ENCODE results near the gene PLCXD1.
"Not testable (repeated sequence)": the region's sequence is repeated elsewhere in the genome, so short reads cannot be mapped to it uniquely, and the experiment has no call there.

PLCXD1 gene

GRCh38 chrX:281166-281999 is at the start of gene PLCXD1:
Gene PLCXD1, plus strand, starts transcription at chrX:281381. Its CDS starts 2,807 bp downstream, at chrX:284188.
- Mint-ChIP-seq H3K27ac (peak within 1 kb of the TSS; percentile 98 to 99 (median 98)), H3K9me3 (no peaks in the 10 kb centered on the region), H3K4me1 (peaks cover 20% of the 10 kb centered on the region), H3K4me3 (peak within 1 kb of the TSS; percentile 86 to 92 (median 89)), H3K36me3 (ENCODE audit: low read depth) (peaks cover 22% of the 10 kb centered on the region), H3K27me3 (ENCODE audit: low read depth) (peaks cover 17% of the 10 kb centered on the region)
- no peak for TF ChIP-seq CTCF (IDR thresholded peaks at IDR 0.05; ENCODE audit: unreplicated experiment in 3 of 3)

- not testable (repeated sequence) for H3K4me3 Mint-ChIP-seq
These were observed 49.4 kb upstream of the PLCXD1 start for GRCh38 chrX:231637-232277.

DNA sequence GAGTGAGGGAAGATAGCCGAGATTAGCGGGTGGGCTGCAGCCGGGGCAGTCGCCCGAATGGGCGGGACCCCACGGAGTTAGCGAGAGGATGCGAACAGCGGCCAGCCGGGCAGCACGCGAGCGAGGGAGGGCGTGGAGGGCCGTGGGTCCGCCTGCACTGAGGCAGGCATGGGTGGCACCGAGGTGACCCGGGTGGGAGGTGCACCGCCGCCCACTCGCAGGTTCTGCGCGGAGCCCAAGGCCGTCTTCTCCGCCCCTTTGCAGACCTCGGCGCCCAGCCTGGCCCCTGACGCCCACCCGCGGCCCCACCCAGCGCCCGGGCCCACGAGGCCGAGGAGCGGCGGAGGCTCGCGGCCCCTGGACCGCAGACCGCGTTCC is 48.9 kb upstream of the PLCXD1 start:
- H3K27me3 Mint-ChIP-seq (ENCODE audit: low read depth); H3K36me3 Mint-ChIP-seq (ENCODE audit: low read depth); H3K4me1 Mint-ChIP-seq; H3K27ac Mint-ChIP-seq; H3K4me3 Mint-ChIP-seq; H3K9me3 Mint-ChIP-seq: not testable (repeated sequence)

More at GRCh38 chrX:231637-232277, 49.4 kb upstream of the PLCXD1 start:
- not testable (repeated sequence) for H3K27ac Mint-ChIP-seq; H3K9me3 Mint-ChIP-seq; H3K4me1 Mint-ChIP-seq; H3K36me3 Mint-ChIP-seq (ENCODE audit: low read depth); H3K27me3 Mint-ChIP-seq (ENCODE audit: low read depth)

DNA sequence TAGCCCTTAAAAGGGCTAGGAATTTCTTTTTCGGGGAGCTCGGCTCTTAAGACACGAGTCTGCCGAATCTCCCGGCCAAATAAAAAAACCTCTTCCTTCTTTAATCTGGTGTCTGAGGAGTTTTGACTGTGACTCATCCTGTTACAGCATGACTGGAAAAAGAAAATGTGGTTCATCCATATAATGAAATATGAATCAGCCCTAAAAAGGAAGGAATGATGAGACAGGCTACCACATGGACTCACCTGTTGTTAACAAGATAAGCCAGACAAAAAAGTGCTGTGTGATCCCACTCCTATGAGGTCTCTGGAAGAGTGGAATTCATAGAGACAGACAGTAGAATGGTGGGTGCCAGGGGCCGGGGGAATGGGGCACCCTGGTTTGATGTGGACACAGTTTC is 45.0 kb upstream of the PLCXD1 start:
- not testable (repeated sequence) for H3K27ac Mint-ChIP-seq; H3K9me3 Mint-ChIP-seq; H3K4me1 Mint-ChIP-seq; H3K36me3 Mint-ChIP-seq (ENCODE audit: low read depth); H3K27me3 Mint-ChIP-seq (ENCODE audit: low read depth); H3K4me3 Mint-ChIP-seq

DNA sequence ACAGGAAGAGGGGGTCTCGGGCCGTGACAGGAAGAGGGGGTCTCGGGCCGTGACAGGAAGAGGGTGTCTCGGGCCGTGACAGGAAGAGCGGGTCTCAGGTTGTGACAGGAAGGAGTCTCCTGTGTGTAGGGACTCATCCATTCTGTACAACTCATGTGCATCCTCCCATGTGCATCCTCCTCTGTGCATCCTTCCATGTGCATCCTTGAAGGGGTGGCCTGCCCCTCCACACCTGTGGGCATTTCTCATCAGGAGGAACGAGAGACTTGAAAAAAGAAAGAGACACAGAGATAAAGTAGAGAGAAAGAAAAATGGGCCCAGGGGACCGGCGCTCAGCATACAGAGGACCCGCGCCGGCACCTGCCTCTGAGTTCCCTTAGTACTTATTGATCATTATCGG is 30.2 kb upstream of the PLCXD1 start:
- Mint-ChIP-seq H3K27me3 (ENCODE audit: low read depth) (no peaks in the 10 kb centered on the region), H3K27ac (no peak overlapping the region), H3K4me3 (no peak overlapping the region), H3K36me3 (ENCODE audit: low read depth) (peaks cover 5% of the 10 kb centered on the region), H3K4me1 (no peaks in the 10 kb centered on the region), H3K9me3 (peaks cover 13% of the 10 kb centered on the region)
- TF ChIP-seq CTCF (IDR thresholded peaks at IDR 0.05; ENCODE audit: unreplicated experiment in 3 of 3), result no peak

DNA sequence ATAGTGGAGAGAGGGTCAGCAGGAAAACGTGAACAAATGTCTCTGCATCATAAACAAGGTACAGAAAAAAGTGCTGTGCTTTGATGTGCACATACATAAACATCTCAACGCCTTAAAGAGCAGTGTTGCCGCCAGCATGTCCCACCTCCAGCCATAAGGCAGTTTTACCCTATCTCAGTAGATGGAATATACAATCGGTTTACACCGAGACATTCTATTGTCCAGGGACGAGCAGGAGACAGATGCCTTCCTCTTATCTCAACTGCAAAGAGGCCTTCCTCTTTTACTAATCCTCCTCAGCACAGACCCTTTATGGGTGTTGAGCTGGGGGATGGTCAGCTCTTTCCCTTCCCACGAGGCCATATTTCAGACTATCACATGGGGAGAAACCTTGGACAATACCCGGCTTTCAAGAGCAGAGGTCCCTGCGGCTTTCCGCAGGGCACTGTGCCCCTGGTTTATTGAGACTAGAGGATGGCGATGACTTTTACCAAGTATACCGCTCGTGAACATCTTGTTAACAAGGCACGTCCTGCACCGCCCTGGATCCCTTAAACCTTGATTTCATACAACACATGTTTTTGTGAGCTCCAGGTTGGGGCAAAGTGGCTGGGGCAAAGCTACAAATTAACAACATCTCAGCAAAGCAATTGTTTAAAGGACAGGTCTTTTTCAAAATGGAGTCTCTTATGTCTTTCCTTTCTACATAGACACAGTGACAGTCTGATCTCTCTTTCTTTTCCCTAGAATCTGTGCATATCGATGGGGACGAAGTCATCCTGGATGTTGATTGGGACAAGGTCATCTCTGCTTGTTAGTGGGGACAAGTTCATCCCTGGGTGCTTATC is 29.6 kb upstream of the PLCXD1 start:
- H3K27me3 Mint-ChIP-seq (ENCODE audit: low read depth); H3K4me3 Mint-ChIP-seq; H3K4me1 Mint-ChIP-seq; H3K27ac Mint-ChIP-seq; H3K36me3 Mint-ChIP-seq (ENCODE audit: low read depth): not testable (repeated sequence)
- peaks cover 13% of the 10 kb centered on the region for H3K9me3 Mint-ChIP-seq

GRCh38 chrX:252244-252956 is 28.8 kb upstream of the PLCXD1 start:
- Mint-ChIP-seq H3K36me3 (ENCODE audit: low read depth) (peaks cover 5% of the 10 kb centered on the region), H3K4me3 (no peak overlapping the region), H3K9me3 (peaks cover 13% of the 10 kb centered on the region), H3K27ac (no peak overlapping the region), H3K4me1 (no peaks in the 10 kb centered on the region), H3K27me3 (ENCODE audit: low read depth) (no peaks in the 10 kb centered on the region)
- no peak for TF ChIP-seq CTCF (IDR thresholded peaks at IDR 0.05; ENCODE audit: unreplicated experiment in 3 of 3)

Data from nephron (organoid).